GM19193 (cell line): ENCODE data around the gene METRNL.

Experiments used
- POLR2A ChIP-seq: IDR thresholded peaks from 4 replicates; pipeline ENCODE4 v1.6.1; 2011; ENCODE audit not compliant: insufficient read depth, insufficient read length; ENCODE audit errors: extremely low read depth

Gene METRNL

GRCh38 chr17:83079352-83079747 lies at the start of gene METRNL:
Gene METRNL, plus strand, starts transcription at chr17:83079609. Its CDS starts 207 bp downstream, at chr17:83079816.
- TF ChIP-seq POLR2A, result peak; percentile 29

- no peak for TF ChIP-seq POLR2A
These were observed 49.0 kb upstream of the METRNL start for GRCh38 chr17:83030432-83030831.

- no peak for TF ChIP-seq POLR2A
These were observed 48.0 kb upstream of the METRNL start for GRCh38 chr17:83031321-83031945.

GRCh38 chr17:83032781-83033180 lies 46.6 kb upstream of the METRNL start:
- no peak for TF ChIP-seq POLR2A

- no peak for TF ChIP-seq POLR2A
These were observed 44.9 kb upstream of the METRNL start for GRCh38 chr17:83034525-83034924.

- TF ChIP-seq POLR2A, result no peak
These were observed 43.7 kb upstream of the METRNL start for GRCh38 chr17:83035722-83036121.

- TF ChIP-seq POLR2A, result no peak
These were observed 43.2 kb upstream of the METRNL start for GRCh38 chr17:83036193-83036592.

GRCh38 chr17:83036666-83037065 lies 42.7 kb upstream of the METRNL start:
- TF ChIP-seq POLR2A, result no peak

GRCh38 chr17:83037084-83037873 lies 42.1 kb upstream of the METRNL start:
- no peak for TF ChIP-seq POLR2A

- no peak for TF ChIP-seq POLR2A
These were observed 41.6 kb upstream of the METRNL start for GRCh38 chr17:83037874-83038165.

- no peak for TF ChIP-seq POLR2A
These were observed 38.1 kb upstream of the METRNL start for GRCh38 chr17:83041305-83041704.

- TF ChIP-seq POLR2A, result no peak
These were observed 36.8 kb upstream of the METRNL start for GRCh38 chr17:83042522-83043158.

- TF ChIP-seq POLR2A, result no peak
These were observed 32.8 kb upstream of the METRNL start for GRCh38 chr17:83046448-83047181.

GRCh38 chr17:83047182-83047478 lies 32.3 kb upstream of the METRNL start:
- TF ChIP-seq POLR2A, result no peak

- no peak for TF ChIP-seq POLR2A
These were observed 28.6 kb upstream of the METRNL start for GRCh38 chr17:83050651-83051395.

GRCh38 chr17:83051396-83052240 lies 27.8 kb upstream of the METRNL start:
- TF ChIP-seq POLR2A, result peak; percentile 85
